ENCODE results near the gene C2orf66. TPM values are rescaled to one million over a fixed set of nuclear protein-coding genes. Genes with fewer than 3 reads are reported as not detected.
A peak's percentile ranks its signal among the peaks of the same experiment; 100 is the strongest.

C2orf66 gene
- total RNA-seq, 4 donors from 2014 or later = not detected

GRCh38 chr2:196801674-196802261 lies 7.4 kb downstream of the C2orf66 start:
- intact Hi-C loops (cut with DNase I; ENCODE audit: low total_unique reads) (no loop called here), in situ Hi-C loops (cut with MboI; ENCODE audit: low pct_ligation_motif_present in 1 of 4, low pct_unique_long_range_greater_than_20kb in 1 of 4, low sequenced_read_pairs in 3 of 4) (no loop called here)
- DNase-seq = no peak
- TF ChIP-seq POLR2A (IDR thresholded peaks at IDR 0.05) = no peak
- TF ChIP-seq POLR2AphosphoS5 (IDR thresholded peaks at IDR 0.05) = no peak
- TF ChIP-seq CTCF (IDR thresholded peaks at IDR 0.05) = no peak
- TF ChIP-seq EP300 (IDR thresholded peaks at IDR 0.05; ENCODE audit: low read depth) = no peak
- no peak overlapping the region for H3K27ac ChIP-seq
- H3K4me1 ChIP-seq = peaks cover 6 to 36% (median 15%) of the 10 kb centered on the region in 4 donors
- H3K9me3 ChIP-seq = no peaks in the 10 kb centered on the region
- WGBS, 2 donors (ENCODE audit: low coverage in 1 of 2) = 0 to 36% methylated on average over 1 to 2 of the region's 2 CpGs
- H3K36me3 ChIP-seq = no peaks in the 10 kb centered on the region
- H3K4me3 ChIP-seq = no peak overlapping the region
- H3K27me3 ChIP-seq = no peaks in the 10 kb centered on the region

- H3K36me3 ChIP-seq = peaks cover 0 to 15% (median 4%) of the 10 kb centered on the region in 4 donors
- H3K27me3 ChIP-seq = no peaks in the 10 kb centered on the region
- H3K9me3 ChIP-seq = no peaks in the 10 kb centered on the region
- in situ Hi-C loops (cut with MboI; ENCODE audit: low pct_ligation_motif_present in 1 of 4, low pct_unique_long_range_greater_than_20kb in 1 of 4, low sequenced_read_pairs in 3 of 4) = loop anchor here in 2 of 4 donors (25.0 kb wide), 2 partner anchors 588 to 613 kb away; no protein-coding TSS in a partner anchor
- intact Hi-C loops (cut with DNase I; ENCODE audit: low total_unique reads) = no loop called here
- peak overlapping the region; percentile 59 to 91 (median 80) for H3K4me3 ChIP-seq
- WGBS, 2 donors (ENCODE audit: low coverage in 1 of 2) = 5 to 18% methylated on average over 3 to 10 of the region's 10 CpGs
- DNase-seq = no peak
- H3K4me1 ChIP-seq = peaks cover 6 to 36% (median 15%) of the 10 kb centered on the region in 4 donors
- TF ChIP-seq EP300 (IDR thresholded peaks at IDR 0.05; ENCODE audit: low read depth) = no peak
- TF ChIP-seq POLR2A (IDR thresholded peaks at IDR 0.05) = no peak
- no peak for TF ChIP-seq POLR2AphosphoS5 (IDR thresholded peaks at IDR 0.05)
- no peak for TF ChIP-seq CTCF (IDR thresholded peaks at IDR 0.05)
- H3K27ac ChIP-seq = peak overlapping the region; percentile 73 to 86 (median 82)
Measured at GRCh38 chr2:196798980-196799379, 10.2 kb downstream of the C2orf66 start.

GRCh38 chr2:196792865-196793264 lies 16.3 kb downstream of the C2orf66 start:
- H3K4me1 ChIP-seq = peaks cover 0 to 3% (median 1%) of the 10 kb centered on the region in 4 donors
- no peak overlapping the region for H3K27ac ChIP-seq
- H3K4me3 ChIP-seq = no peak overlapping the region
- intact Hi-C loops (cut with DNase I; ENCODE audit: low total_unique reads) (no loop called here), in situ Hi-C loops (cut with MboI; ENCODE audit: low pct_ligation_motif_present in 1 of 4, low pct_unique_long_range_greater_than_20kb in 1 of 4, low sequenced_read_pairs in 3 of 4) (loop anchor here in 2 of 4 donors (25.0 kb wide), 2 partner anchors 594 to 619 kb away; no protein-coding TSS in a partner anchor)
- 89 to 95% methylated on average over 3 of the region's 3 CpGs for WGBS, 2 donors (ENCODE audit: low coverage in 1 of 2)
- H3K27me3 ChIP-seq = no peaks in the 10 kb centered on the region
- no peak for DNase-seq
- no peak for TF ChIP-seq CTCF (IDR thresholded peaks at IDR 0.05)
- no peak for TF ChIP-seq POLR2AphosphoS5 (IDR thresholded peaks at IDR 0.05)
- no peaks in the 10 kb centered on the region for H3K9me3 ChIP-seq
- peaks cover 0 to 55% (median 26%) of the 10 kb centered on the region in 4 donors for H3K36me3 ChIP-seq

GRCh38 chr2:196783431-196784094 lies 25.6 kb downstream of the C2orf66 start:
- Histone ChIP-seq H3K4me1 (no peaks in the 10 kb centered on the region), H3K36me3 (peaks cover 0 to 66% (median 23%) of the 10 kb centered on the region in 4 donors), H3K9me3 (no peaks in the 10 kb centered on the region), H3K27ac (no peak overlapping the region), H3K4me3 (no peak overlapping the region), H3K27me3 (no peaks in the 10 kb centered on the region)
- intact Hi-C loops (cut with DNase I; ENCODE audit: low total_unique reads) (loop anchor here (10.0 kb wide), 1 partner anchor 621 kb away; no protein-coding TSS in a partner anchor), in situ Hi-C loops (cut with MboI; ENCODE audit: low pct_ligation_motif_present in 1 of 4, low pct_unique_long_range_greater_than_20kb in 1 of 4, low sequenced_read_pairs in 3 of 4) (loop anchor here in 2 of 4 donors (25.0 kb wide), 2 partner anchors 604 to 629 kb away; no protein-coding TSS in a partner anchor)
- TF ChIP-seq POLR2AphosphoS5 (IDR thresholded peaks at IDR 0.05) = no peak
- TF ChIP-seq EP300 (IDR thresholded peaks at IDR 0.05; ENCODE audit: low read depth) = no peak
- no peak for TF ChIP-seq POLR2A (IDR thresholded peaks at IDR 0.05)
- TF ChIP-seq CTCF (IDR thresholded peaks at IDR 0.05) = no peak
- WGBS, 2 donors (ENCODE audit: low coverage in 1 of 2) = 87 to 97% methylated on average over 3 to 4 of the region's 4 CpGs
- no peak for DNase-seq
